ENCODE measurements around the gene STX2. TPM values are rescaled to one million over a fixed set of nuclear protein-coding genes. Genes with fewer than 3 reads are reported as not detected.
"Not testable (repeated sequence)": the region's sequence is repeated elsewhere in the genome, so short reads cannot be mapped to it uniquely, and the experiment has no call there.

Gene STX2
- polyA plus RNA-seq, 4 donors = 22.4 to 36.0 (median 28.5) TPM

- DNase-seq (ENCODE audit: low read depth in 4 of 4, low spot score in 2 of 4) = no peak
Observed at GRCh38 chr12:130805635-130806034, 33.4 kb downstream of the STX2 start.

GRCh38 chr12:130804216-130804615, 34.8 kb downstream of the STX2 start:
- no peak for DNase-seq (ENCODE audit: low read depth in 4 of 4, low spot score in 2 of 4)

DNA sequence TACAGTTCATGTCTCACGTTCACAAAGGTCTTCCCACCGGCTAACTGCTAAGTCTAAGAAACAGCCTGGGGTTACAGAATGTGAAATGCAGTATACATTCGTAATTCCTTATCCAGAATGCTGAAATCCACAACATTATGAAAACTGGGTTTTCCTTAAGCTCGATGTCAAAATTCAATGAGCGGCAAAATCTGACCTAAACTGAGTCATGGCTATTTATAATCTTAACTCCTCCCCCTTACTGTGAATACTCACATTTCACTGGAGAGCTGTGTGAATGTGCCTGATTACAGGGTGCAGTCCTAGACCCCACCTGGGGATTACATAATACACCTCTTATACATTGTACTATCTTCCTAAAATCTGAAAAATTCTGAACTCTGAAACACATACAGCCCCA, 35.3 kb downstream of the STX2 start:
- no peak for DNase-seq (ENCODE audit: low read depth in 4 of 4, low spot score in 2 of 4)

- no peak for DNase-seq (ENCODE audit: low read depth in 4 of 4, low spot score in 2 of 4)
Observed at GRCh38 chr12:130800312-130800711, 38.7 kb downstream of the STX2 start.

- DNase-seq (ENCODE audit: low read depth in 4 of 4, low spot score in 2 of 4) = no peak
Observed at GRCh38 chr12:130799051-130799450, 40.0 kb downstream of the STX2 start.

GRCh38 chr12:130796985-130797686, 41.9 kb downstream of the STX2 start:
- no peak for DNase-seq (ENCODE audit: low read depth in 4 of 4, low spot score in 2 of 4)

DNA sequence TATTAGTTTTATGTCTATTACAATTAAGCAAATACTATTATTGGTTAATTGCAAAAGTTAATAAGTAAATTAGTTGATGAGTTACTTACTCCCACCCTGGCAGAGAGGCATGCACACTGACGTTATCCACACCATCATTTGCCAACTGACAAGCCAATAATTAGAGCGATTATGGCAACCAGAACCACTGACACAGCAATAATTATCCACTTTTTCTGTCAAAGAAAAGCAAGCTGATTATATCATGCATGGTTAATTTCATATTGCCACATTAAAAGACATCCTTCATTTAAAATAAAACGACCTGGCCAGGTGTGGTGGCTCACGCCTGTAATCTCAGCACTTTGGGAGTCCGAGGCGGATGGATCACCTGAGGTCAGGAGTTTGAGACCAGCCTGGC, 43.1 kb downstream of the STX2 start:
- no peak for DNase-seq (ENCODE audit: low read depth in 4 of 4, low spot score in 2 of 4)

DNA sequence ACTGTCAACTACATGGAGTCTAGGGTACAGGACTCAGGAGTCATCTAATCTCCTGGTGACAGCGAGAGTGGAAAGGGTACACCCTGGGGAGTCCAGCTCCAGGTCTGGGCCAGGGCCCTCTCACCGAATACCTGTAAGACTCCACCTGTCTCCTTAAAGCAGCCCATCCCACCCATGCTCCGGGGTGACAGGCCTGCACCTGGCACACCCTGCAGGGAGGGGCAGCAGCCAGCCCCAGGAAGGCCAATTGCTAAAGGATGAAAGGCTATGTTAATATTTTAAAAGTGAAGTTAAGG, 45.5 kb downstream of the STX2 start:
- DNase-seq (ENCODE audit: low read depth in 4 of 4, low spot score in 2 of 4) = no peak

DNA sequence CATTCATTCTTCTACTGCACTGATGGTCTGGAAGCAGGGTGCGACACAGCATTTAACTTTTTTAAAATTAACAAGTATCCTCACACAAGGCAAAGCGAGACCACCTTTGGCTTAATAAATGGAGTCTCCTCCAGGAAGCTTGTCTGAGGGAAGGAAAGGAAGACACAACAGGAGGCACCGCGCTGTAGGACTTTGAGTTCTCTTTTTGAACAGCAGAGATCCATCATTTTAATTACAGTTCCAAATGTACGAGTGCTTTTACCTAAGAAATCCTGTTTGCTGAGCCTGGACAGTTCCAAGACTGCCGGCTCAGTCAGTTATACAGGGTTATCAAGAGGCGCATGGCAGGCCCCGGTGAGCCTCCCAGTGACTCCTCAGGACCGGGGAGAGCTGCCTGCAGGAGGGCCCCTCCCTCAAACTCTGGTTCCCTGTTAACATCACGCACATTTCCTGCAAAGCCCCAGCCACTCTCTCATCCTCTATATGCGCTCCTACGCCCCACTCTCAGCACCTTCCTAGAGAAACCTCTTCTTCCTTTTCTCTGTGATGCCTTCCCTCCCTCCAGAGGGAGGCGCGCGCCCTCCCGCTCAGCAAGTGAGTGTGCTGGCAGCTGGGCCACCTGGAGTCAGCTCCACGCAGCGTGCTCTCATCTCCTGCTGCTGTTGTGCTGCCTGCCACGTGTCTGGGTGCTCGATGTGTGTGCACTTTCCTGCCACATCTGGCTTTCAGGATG, 46.1 kb downstream of the STX2 start:
- no peak for DNase-seq (ENCODE audit: low read depth in 4 of 4, low spot score in 2 of 4)

DNA sequence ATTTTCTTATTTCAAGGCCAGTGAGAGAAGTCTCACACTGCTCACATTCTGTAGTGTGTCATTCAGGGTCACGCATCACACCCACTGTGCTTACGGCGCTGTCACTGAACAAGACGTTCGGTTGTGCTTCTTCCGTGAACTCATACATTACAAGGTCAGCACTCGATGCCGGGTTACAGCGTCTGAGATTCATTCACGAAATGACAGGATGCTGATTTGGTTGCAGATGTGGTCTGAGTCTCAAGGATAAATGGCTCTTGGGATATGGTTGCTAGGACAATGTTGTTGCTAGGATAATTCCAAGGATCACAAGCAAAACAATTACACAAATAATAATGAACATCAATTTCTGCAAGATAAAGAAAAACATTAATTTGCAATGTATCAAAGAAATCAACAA, 47.4 kb downstream of the STX2 start:
- DNase-seq (ENCODE audit: low read depth in 4 of 4, low spot score in 2 of 4) = no peak

DNA sequence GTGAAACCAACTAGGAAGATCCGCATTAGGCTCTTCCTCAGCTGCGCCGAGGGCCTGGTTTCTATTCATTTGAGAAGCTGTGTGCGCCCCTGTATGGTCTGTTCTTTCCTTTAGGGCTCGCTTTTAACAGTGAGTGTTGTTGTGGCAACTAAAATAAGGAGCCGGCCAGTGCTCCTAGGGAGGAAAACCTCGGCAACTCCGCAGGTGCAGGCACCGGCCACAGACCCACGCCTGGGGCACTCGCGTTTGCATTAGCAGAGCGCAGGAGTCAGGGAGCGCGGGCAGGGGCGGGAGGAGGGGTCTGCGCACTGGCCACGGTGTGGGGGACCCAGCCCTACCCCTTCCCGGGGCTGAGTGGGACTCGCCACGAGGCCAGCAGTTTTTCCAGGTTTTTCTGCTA, 50.5 kb downstream of the STX2 start:
- no peak for DNase-seq (ENCODE audit: low read depth in 4 of 4, low spot score in 2 of 4)

- no peak for DNase-seq (ENCODE audit: low read depth in 4 of 4, low spot score in 2 of 4)
Observed at GRCh38 chr12:130787445-130788410, 51.3 kb downstream of the STX2 start.

DNA sequence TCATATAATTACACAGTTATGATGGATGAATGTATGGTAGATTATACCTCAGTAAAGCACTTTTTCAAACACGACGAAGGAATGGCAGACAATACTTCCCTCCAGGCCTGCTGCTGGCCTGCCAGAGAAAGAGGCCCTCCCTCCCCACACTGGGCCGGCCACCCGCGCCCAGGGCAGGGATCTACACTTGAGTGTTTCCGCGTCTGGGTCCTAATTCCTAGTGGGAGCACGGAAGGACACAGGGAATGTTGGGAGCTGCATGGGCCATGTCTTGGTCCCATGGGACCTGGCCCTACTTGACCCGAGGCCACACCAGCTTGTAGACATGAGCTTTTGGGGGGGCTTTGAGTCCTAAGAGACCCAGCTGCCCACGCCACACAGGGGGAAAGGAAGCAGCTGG, 52.0 kb downstream of the STX2 start:
- no peak for DNase-seq (ENCODE audit: low read depth in 4 of 4, low spot score in 2 of 4)

- DNase-seq (ENCODE audit: low read depth in 4 of 4, low spot score in 2 of 4) = no peak
Observed at GRCh38 chr12:130783110-130783715, 55.8 kb downstream of the STX2 start.

DNA sequence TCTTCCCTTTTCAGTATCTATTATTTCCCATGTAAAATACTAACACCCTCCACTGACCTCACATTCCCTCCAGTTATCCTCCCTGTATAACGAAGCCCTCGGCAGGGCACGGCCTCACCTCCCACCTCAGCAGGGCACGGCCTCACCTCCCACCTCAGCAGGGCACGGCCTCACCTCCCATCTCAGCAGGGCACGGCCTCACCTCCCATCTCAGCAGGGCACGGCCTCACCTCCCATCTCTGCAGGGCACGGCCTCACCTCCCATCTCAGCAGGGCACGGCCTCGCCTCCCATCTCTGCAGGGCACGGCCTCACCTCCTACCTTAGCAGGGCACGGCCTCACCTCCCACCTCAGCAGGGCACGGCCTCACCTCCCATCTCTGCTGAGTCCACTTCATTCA, 56.8 kb downstream of the STX2 start:
- DNase-seq (ENCODE audit: low read depth in 4 of 4, low spot score in 2 of 4) = not testable (repeated sequence)

DNA sequence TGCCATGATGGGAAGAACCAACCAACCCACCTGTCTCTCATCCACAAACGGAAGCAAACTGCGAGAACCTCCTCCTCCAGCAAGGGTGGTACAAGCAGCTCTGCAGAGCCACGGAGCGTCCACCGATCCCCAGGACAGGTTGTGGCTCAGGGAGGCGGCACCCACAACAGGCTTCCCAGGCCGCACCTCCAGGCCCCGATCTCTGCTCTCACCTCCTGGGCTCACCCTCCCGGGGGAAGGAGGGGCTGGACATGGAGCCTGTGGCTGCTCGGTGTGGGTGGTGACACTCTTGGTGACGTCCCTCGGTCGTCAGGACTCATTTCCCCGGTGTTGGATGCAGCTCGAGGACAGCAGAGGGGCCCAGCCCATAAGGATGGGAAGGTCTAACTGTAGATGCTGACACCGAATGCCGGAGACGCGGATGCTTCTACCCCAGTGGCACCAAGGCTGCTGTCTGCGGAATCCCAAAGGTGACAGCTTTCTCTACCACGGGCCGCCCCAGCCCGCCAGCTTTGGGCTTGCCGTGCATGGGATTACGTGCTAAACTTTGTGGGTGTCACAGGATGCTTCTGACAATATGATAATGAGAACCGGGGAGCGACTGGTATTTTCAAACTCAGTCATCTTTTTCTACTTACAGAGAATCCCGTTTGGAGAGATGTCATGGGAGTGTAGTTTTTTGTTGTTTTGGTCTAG, 58.0 kb downstream of the STX2 start:
- no peak for DNase-seq (ENCODE audit: low read depth in 4 of 4, low spot score in 2 of 4)

DNA sequence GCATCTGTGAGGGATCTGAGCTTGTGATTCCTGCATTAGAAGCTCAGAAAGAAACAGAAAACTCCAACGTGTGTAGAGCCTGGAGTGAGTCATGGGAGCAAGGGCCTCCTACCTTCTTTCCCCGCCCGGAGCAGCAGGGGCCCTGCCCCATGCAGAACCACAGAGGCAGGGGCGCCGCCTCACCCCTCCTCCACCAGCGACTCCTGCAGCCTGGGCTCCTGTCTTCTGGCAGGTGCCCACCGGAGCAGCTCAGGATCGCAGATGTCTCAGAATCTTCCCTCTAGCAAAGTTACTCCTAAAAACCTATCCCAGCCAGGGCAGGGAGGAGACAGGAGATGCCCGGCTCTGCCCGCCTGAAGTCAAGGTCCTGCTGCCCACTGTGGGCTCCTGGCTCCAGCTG, 58.7 kb downstream of the STX2 start:
- no peak for DNase-seq (ENCODE audit: low read depth in 4 of 4, low spot score in 2 of 4)

DNA sequence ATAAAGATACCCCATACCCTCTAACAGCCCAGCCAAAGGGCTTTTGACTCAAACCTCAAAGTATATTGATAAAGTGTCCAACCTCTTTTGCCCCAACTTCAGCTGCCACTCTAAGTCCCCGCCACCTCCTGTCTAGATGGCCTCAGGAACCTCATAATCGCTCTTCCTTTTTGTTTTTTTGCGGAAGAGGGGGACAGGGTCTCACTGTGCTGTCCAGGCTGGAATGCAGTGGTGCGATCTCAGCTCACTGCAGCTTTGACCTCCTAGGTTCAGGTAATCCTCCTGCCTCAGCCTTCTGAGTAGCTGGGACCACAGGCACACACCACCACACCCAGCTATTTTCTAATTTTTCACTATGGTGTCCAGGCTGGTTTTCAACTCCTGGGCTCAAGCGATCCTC, 60.3 kb downstream of the STX2 start:
- no peak for DNase-seq (ENCODE audit: low read depth in 4 of 4, low spot score in 2 of 4)

DNA sequence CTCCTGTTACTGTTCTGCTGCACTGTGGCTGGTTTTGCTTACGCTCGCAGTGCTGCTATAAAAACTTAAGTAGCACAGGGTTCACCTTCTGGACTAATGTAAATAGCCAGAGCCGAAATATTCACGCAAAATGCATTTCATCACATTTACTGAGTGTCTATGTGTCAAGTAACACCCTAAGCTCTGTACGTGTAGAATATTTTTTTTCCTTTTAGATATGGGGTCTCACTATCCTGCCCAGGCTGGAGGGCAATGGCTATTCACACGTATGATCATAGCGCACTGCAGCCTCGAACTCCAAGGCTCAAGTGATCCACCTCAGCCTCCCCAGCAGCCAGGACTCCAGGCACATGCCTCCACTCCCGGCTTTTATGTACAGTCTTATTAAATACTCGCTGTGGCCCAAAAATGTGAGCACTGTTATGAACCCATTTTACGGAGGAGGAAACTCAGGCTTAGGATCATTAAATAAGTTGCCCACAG, 62.2 kb downstream of the STX2 start:
- DNase-seq (ENCODE audit: low read depth in 4 of 4, low spot score in 2 of 4) = no peak
